WI38 (cell line): ENCODE data around the gene FN3KRP.

Source experiments
- H3K4me3 ChIP-seq: 2 replicates; pipeline ENCODE4 v1.5.1; 2011; ENCODE audit warnings: low read depth, mild to moderate bottlenecking, control low read depth, low read length
- TF ChIP-seq, protein P1 (sequence below): IDR thresholded peaks from 2 replicates; pipeline ENCODE4 v1.5.1; 2012; ENCODE audit warnings: low read depth, mild to moderate bottlenecking, control low read depth, low read length

The FN3KRP gene, protein sequence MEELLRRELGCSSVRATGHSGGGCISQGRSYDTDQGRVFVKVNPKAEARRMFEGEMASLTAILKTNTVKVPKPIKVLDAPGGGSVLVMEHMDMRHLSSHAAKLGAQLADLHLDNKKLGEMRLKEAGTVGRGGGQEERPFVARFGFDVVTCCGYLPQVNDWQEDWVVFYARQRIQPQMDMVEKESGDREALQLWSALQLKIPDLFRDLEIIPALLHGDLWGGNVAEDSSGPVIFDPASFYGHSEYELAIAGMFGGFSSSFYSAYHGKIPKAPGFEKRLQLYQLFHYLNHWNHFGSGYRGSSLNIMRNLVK

DNA sequence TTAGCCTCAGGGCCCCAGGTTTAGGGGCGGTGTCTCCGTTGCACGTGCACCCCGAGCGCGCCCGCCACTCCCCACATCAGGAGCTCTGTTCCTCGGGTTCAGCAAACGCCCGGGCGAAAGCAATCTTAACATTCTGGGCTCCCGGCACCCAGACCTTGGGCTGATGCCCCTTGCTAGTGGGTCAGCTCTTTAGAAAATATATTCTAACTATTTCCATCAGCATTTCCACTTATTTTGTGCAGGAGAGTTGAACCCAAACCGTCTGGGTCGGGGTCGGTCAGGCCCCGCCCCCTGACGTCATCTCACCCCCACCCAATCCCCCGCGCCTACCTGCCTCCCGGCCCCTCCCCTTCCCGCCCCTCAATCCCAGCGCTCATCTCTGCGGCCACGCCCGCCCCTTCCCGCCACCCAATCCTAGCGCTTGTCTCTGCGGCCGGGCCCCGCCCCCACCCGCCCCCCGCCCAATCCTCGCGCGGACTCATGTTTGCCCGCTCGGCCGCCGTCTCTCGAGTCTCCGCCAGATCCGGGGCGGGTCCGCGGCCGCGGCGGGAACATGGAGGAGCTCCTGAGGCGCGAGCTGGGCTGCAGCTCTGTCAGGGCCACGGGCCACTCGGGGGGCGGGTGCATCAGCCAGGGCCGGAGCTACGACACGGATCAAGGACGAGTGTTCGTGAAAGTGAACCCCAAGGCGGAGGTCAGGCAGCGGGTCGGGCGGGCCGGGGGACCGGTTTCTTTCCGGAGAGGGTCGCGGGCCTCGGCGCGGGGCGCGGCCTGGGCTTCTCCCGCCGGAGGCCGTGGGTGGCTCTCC lies at the start of gene FN3KRP:
Gene FN3KRP (plus strand): TSS at position 504 of the 808 bp plus-strand sequence. CDS start 50 bp downstream, at position 554.
- TF ChIP-seq, protein P1, sequence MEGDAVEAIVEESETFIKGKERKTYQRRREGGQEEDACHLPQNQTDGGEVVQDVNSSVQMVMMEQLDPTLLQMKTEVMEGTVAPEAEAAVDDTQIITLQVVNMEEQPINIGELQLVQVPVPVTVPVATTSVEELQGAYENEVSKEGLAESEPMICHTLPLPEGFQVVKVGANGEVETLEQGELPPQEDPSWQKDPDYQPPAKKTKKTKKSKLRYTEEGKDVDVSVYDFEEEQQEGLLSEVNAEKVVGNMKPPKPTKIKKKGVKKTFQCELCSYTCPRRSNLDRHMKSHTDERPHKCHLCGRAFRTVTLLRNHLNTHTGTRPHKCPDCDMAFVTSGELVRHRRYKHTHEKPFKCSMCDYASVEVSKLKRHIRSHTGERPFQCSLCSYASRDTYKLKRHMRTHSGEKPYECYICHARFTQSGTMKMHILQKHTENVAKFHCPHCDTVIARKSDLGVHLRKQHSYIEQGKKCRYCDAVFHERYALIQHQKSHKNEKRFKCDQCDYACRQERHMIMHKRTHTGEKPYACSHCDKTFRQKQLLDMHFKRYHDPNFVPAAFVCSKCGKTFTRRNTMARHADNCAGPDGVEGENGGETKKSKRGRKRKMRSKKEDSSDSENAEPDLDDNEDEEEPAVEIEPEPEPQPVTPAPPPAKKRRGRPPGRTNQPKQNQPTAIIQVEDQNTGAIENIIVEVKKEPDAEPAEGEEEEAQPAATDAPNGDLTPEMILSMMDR = no peak
- peak within 1 kb of the TSS; percentile 81 for H3K4me3 ChIP-seq

- TF ChIP-seq, protein P1 = no peak
Observed at GRCh38 chr17:82666931-82667667, 49.4 kb upstream of the FN3KRP start.

GRCh38 chr17:82667668-82668000 lies 48.9 kb upstream of the FN3KRP start:
- no peak overlapping the region for H3K4me3 ChIP-seq
- TF ChIP-seq, protein P1 = no peak

More at GRCh38 chr17:82666931-82667667, 49.4 kb upstream of the FN3KRP start:
- no peak overlapping the region for H3K4me3 ChIP-seq

- H3K4me3 ChIP-seq = no peak overlapping the region
- TF ChIP-seq, protein P1 = no peak
Observed at GRCh38 chr17:82668024-82668630, 48.4 kb upstream of the FN3KRP start.

GRCh38 chr17:82668631-82669099 lies 47.8 kb upstream of the FN3KRP start:
- H3K4me3 ChIP-seq = no peak overlapping the region
- TF ChIP-seq, protein P1 = peak; percentile 20; the same call in 1 of the 2 replicates

DNA sequence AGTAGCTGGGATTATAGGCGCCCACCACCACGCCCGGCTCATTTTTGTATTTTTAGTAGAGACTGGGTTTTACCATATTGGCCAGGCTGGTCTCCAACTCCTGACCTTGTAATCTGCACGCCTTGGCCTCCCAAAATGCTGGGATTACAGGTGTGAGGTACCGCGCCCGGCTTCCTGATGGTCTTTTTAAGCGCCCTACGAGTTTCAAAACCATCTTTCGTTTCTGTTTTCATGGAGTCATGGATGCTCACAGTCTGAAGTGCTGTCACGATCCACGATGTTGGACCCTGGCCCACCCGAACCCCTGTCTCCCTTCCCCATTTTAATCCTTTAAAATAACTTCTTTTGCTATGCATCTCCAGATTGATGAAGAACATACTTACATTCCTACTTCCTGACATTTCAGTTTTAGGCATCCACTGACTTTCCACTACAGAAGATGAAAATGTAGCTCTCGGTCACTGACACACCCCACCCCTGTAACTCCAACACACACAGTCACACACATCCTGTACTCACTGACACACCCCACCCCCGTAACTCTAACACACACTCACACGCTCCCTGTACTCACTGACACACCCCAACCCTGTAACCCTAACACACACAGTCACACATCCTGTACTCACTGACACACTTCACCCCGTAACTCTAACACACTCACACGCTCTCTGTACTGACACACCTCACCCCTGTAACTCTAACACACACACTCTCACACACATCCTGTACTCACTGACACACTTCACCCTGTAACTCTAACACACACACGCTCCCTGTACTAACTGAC lies 45.6 kb upstream of the FN3KRP start:
- H3K4me3 ChIP-seq = no peak overlapping the region
- TF ChIP-seq, protein P1 = no peak
